Liver (tissue), 9 donors: ENCODE measurements around the gene ITGB1. TPM values are rescaled to one million over a fixed set of nuclear protein-coding genes. Genes with fewer than 3 reads are reported as not detected.
A peak's percentile ranks its signal among the peaks of the same experiment; 100 is the strongest.

Experiments used
- DNase-seq: peaks from one replicate; pipeline ENCODE4 v3.0.0-alpha.2; 2017; ENCODE audit warnings: low spot score
- H3K27ac ChIP-seq, 2 donors: one replicate each; pipeline ENCODE4 v1.7.0; 2013; ENCODE audit warnings: inconsistent platforms in 2 of 2, low read length in 2 of 2, control low read depth in 1 of 2, low read depth in 1 of 2, mild to moderate bottlenecking in 1 of 2
- H3K27me3 ChIP-seq, 4 donors: one replicate each; pipeline versions ENCODE4 v1.6.1 to v1.7.0; 2013; ENCODE audit warnings: low read length in 3 of 4, inconsistent platforms in 1 of 4, mild to moderate bottlenecking in 1 of 4, moderate library complexity in 1 of 4; ENCODE audit not compliant: control insufficient read depth in 4 of 4, insufficient read depth in 4 of 4
- H3K36me3 ChIP-seq, 4 donors: one replicate each; pipeline versions ENCODE4 v1.6.1 to v1.7.0; 2013; ENCODE audit warnings: low read length in 3 of 4, mild to moderate bottlenecking in 3 of 4, low read depth in 1 of 4, moderate library complexity in 1 of 4; ENCODE audit not compliant: control insufficient read depth in 4 of 4, insufficient read depth in 3 of 4
- H3K4me1 ChIP-seq, 4 donors: one replicate each; pipeline versions ENCODE4 v1.6.1 to v1.7.0; 2013; ENCODE audit warnings: low read length in 3 of 4, mild to moderate bottlenecking in 3 of 4, moderate library complexity in 1 of 4; ENCODE audit not compliant: control insufficient read depth in 4 of 4, insufficient read depth in 4 of 4
- H3K4me3 ChIP-seq, 3 donors: one replicate each; pipeline versions ENCODE4 v1.6.1 to v1.7.0; 2013; ENCODE audit warnings: low read length in 3 of 3, control low read depth in 1 of 3, low read depth in 1 of 3, mild to moderate bottlenecking in 1 of 3
- H3K9ac ChIP-seq, 2 donors: one replicate each; pipeline ENCODE4 v1.7.0; 2013; ENCODE audit warnings: low read length in 2 of 2, mild to moderate bottlenecking in 2 of 2, moderate library complexity in 2 of 2, control low read depth in 1 of 2, low read depth in 1 of 2
- H3K9me3 ChIP-seq, 4 donors: one replicate each; pipeline versions ENCODE4 v1.6.1 to v1.7.0; 2013; ENCODE audit warnings: low read length in 3 of 4; ENCODE audit not compliant: control insufficient read depth in 4 of 4
- CTCF ChIP-seq: fragments of 150-350 bp; IDR thresholded peaks from 2 replicates; pipeline ENCODE4 v1.5.1; 2017; ENCODE audit warnings: improper control_type of control experiment, low read depth, low read length; ENCODE audit not compliant: missing input control
- EGR1 ChIP-seq, 2 donors: IDR thresholded peaks; 2 replicates each; pipeline ENCODE4 v1.6.1; 2016 to 2018; ENCODE audit warnings: antibody characterized with exemption in 2 of 2, low read depth in 2 of 2
- FOXA1 ChIP-seq: IDR thresholded peaks from 2 replicates; pipeline ENCODE4 v1.6.1; 2016; ENCODE audit warnings: antibody characterized with exemption
- FOXA2 ChIP-seq: IDR thresholded peaks from 2 replicates; pipeline ENCODE4 v1.6.1; 2016; ENCODE audit warnings: antibody characterized with exemption
- GABPA ChIP-seq, 2 donors: IDR thresholded peaks in 1 of 2; conservative IDR thresholded peaks in 1 of 2; 2 replicates each; pipeline ENCODE4 v1.6.1; 2016; ENCODE audit warnings: antibody characterized with exemption in 2 of 2, mild to moderate bottlenecking in 1 of 2, moderate library complexity in 1 of 2
- NR2F2 ChIP-seq: IDR thresholded peaks from 2 replicates; pipeline ENCODE4 v1.6.1; 2016; ENCODE audit warnings: antibody characterized with exemption
- REST ChIP-seq: IDR thresholded peaks from 2 replicates; pipeline ENCODE4 v1.6.1; 2016; ENCODE audit warnings: antibody characterized with exemption, mild to moderate bottlenecking
- RXRA ChIP-seq, 2 donors: IDR thresholded peaks; 2 replicates each; pipeline ENCODE4 v1.6.1; 2017 to 2018; ENCODE audit warnings: antibody characterized with exemption in 2 of 2, mild to moderate bottlenecking in 1 of 2
- SP1 ChIP-seq: IDR thresholded peaks from 2 replicates; pipeline ENCODE4 v1.6.1; 2018; ENCODE audit warnings: antibody characterized with exemption, mild to moderate bottlenecking
- TAF1 ChIP-seq: conservative IDR thresholded peaks from 2 replicates; pipeline ENCODE4 v1.6.1; 2016; ENCODE audit warnings: antibody characterized with exemption, mild to moderate bottlenecking
- YY1 ChIP-seq: IDR thresholded peaks from 2 replicates; pipeline ENCODE4 v1.6.1; 2016; ENCODE audit warnings: antibody characterized with exemption, mild to moderate bottlenecking
- ZBTB33 ChIP-seq: IDR thresholded peaks from 2 replicates; pipeline ENCODE4 v1.6.1; 2016; ENCODE audit warnings: antibody characterized with exemption
- WGBS: extraction: QIAGEN DNeasy Blood & Tissue Kit; methylation state at CpG from one replicate; pipeline ENCODE4 v1.1.7; 2013; 5-methylcytosine and 5-hydroxymethylcytosine counted together
- polyA plus RNA-seq, 2 donors: library from polyadenylated mRNA; stranded (reverse) in 1 of 2; unstranded in 1 of 2; fragments of 200-250 nt in 1 of 2; fragments of >200 nt in 1 of 2; fragmentation: Nextera tagmentation in 1 of 2; extraction: Ambion mirVana in 1 of 2; gene quantifications; one replicate each; pipeline versions ENCODE4 v1.2.1 to v1.2.3, GENCODE V29; 2013 to 2015
- total RNA-seq, 2 donors: library from RNA; depleted of rRNA; stranded (reverse); fragments of >200 nt; gene quantifications; one replicate each; pipeline ENCODE4 v1.2.3, GENCODE V29; 2014
- TF ChIP-seq, protein P1 (sequence below): IDR thresholded peaks from 2 replicates; pipeline ENCODE4 v1.6.1; 2016; ENCODE audit warnings: antibody characterized with exemption
- donor health status: healthy.
- donor health status: healthy.
- donor health status: healthy.
- donor health status: healthy.
- donor health status: healthy.

ITGB1 gene
- total and polyA plus RNA-seq, 4 donors = 109 to 308 (median 221) TPM

GRCh38 chr10:32941357-32941756 is 16.7 kb downstream of the ITGB1 start:
- no peak for DNase-seq
- WGBS = 83% methylated on average over 2 of the region's 2 CpGs
- TF ChIP-seq GABPA (IDR thresholded peaks at IDR 0.05 in 1 of 2, conservative IDR thresholded peaks at IDR 0.05 in 1 of 2) = no peak
- TF ChIP-seq YY1 = no peak
- Histone ChIP-seq H3K9me3 (no peaks in the 10 kb centered on the region), H3K27ac (no peak overlapping the region), H3K27me3 (no peaks in the 10 kb centered on the region), H3K36me3 (no peaks in the 10 kb centered on the region), H3K4me3 (no peak overlapping the region), H3K4me1 (peaks cover 11 to 39% (median 15%) of the 10 kb centered on the region in 4 donors), H3K9ac (no peak overlapping the region)

- Histone ChIP-seq H3K4me1 (peaks cover 10 to 36% (median 14%) of the 10 kb centered on the region in 4 donors), H3K27ac (no peak overlapping the region)
Observed at GRCh38 chr10:32940321-32941301, 17.4 kb downstream of the ITGB1 start.

More at GRCh38 chr10:32940321-32941301, 17.4 kb downstream of the ITGB1 start:
- H3K4me3 ChIP-seq = no peak overlapping the region
- no peak for DNase-seq
- no peak overlapping the region for H3K9ac ChIP-seq
- WGBS = 93% methylated on average over 10 of the region's 10 CpGs
- no peaks in the 10 kb centered on the region for H3K27me3 ChIP-seq
- H3K9me3 ChIP-seq = no peaks in the 10 kb centered on the region
- TF ChIP-seq, protein P1, sequence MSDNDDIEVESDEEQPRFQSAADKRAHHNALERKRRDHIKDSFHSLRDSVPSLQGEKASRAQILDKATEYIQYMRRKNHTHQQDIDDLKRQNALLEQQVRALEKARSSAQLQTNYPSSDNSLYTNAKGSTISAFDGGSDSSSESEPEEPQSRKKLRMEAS = no peak
- no peak for TF ChIP-seq SP1
- TF ChIP-seq ZBTB33 = no peak
- TF ChIP-seq NR2F2 = peak; percentile 78
- TF ChIP-seq GABPA (IDR thresholded peaks at IDR 0.05 in 1 of 2, conservative IDR thresholded peaks at IDR 0.05 in 1 of 2) = no peak
- no peak for TF ChIP-seq CTCF
- TF ChIP-seq EGR1 (IDR thresholded peaks at IDR 0.05; ENCODE audit: low read depth in 2 of 2) = no peak
- TF ChIP-seq YY1 = no peak
- TF ChIP-seq REST = no peak
- no peak for TF ChIP-seq TAF1
- TF ChIP-seq RXRA (IDR thresholded peaks at IDR 0.05) = peak; percentile 26 to 48
- TF ChIP-seq FOXA1 = no peak
- no peak for TF ChIP-seq FOXA2
- peaks cover 0 to 4% (median under 1%) of the 10 kb centered on the region in 4 donors for H3K36me3 ChIP-seq
